Dedifferentiated amniotic fluid mesenchymal stem cell (primary cell): Measurements from ENCODE around the gene TFF2.

Experiments used
- DNase-seq: peaks from one replicate; pipeline ENCODE4 v3.0.0-alpha.2; 2016; ENCODE audit errors: extremely low spot score

TFF2 gene, protein sequence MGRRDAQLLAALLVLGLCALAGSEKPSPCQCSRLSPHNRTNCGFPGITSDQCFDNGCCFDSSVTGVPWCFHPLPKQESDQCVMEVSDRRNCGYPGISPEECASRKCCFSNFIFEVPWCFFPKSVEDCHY

DNA sequence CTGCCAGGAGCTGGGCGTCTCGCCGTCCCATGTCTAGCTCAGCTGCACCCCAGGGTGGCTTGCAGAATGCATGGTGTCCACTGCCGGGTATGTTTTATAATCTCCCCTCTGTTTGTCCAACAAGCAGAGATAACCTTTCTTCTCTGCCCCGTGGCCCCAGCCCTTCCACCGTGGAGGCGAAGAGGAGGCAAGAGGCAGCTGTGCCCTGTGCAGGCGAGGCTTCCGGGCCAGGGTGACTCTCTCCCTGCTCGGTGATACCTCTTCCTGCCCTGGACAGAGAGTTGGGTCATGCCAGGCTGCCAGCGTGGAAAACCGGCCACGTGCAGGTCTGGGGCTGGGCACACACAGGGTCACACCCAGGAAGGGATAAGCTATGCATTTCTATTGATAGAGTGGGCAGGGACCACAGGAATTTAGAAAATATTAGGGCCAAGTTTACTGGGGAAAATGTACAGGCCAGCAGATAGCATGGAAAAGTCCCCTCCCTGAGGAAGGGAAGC lies at the start of gene TFF2:
TSS of gene TFF2 (minus strand) at position 68 of the 500 bp plus-strand sequence. CDS start at position 31, 37 bp downstream.
- no peak for DNase-seq

DNA sequence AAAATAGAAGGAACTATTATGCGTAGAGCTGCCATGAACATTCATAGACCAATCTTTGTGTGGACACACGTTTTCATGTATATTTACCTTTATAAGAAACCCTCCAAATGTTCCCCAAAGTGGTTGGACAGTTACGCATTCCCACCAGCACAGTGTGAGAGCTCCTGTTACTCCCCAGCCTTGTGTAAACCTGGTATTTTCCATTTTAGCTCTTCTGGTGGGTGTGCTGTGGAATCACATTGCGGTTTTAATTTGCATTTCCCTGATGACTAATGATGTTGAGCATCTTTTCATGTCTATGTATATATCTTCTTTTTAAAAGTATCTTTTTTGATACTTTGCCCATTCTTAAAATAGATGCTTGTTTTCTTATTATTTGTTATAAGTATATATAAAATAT lies 49.7 kb upstream of the TFF2 start:
- no peak for DNase-seq

DNA sequence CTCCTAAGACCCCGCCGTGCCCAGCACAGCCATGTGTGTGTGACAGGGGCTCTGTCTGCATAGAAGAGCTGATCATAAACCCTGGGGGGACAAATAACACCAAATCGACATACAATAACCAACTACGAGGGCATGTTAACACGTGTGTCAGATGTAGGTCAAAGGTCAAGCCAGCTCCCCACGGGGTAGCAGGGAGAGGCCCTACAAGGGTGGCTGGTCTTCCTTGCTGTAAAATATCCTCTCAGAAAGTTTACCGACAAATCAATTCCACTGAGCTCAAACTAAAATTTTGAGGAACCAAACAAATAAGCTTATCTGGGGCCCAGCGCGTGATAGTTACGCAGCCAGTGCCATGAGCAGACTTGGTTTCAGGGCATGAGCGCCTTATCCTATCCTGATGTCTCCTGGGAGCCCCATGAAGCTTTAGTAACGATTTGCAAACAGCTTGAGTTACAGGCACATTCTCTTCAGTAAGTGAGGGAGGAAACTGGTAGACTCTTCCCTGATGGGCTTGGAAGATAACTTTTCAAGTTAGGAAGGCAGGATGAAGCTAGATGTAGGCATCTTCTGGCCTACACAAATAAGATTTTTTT lies 47.7 kb upstream of the TFF2 start:
- no peak for DNase-seq

DNA sequence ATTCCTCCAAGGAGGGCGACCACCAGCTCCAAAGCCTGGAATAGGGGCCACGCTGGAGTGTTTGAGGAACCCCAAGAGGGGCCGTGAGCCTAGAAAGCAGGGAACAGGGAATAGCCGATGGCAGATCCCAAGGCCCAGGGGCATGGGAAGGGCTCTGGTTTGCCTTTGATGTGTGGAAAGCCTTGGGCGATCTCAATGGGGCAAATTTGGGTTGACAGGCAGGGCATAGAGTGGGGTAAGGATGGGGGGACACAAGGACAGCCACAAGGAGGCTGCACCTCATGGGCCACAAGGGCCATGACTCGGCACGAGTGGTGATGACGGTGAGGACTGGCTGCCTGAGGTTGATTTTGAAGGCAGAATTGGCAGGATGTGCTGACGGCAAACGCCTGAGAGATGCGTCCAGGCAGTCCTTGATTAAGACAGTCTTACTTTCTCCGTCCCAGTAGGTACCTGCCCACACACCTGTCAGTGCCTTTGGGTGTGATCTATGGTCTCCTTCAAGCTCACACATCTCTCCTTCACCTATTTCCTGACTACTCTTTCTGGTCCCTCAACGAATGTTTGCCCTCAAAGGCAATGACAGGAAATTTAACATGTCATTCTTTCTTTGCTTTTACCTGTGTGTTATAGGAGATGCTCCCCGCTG lies 47.1 kb upstream of the TFF2 start:
- DNase-seq: no peak

DNA sequence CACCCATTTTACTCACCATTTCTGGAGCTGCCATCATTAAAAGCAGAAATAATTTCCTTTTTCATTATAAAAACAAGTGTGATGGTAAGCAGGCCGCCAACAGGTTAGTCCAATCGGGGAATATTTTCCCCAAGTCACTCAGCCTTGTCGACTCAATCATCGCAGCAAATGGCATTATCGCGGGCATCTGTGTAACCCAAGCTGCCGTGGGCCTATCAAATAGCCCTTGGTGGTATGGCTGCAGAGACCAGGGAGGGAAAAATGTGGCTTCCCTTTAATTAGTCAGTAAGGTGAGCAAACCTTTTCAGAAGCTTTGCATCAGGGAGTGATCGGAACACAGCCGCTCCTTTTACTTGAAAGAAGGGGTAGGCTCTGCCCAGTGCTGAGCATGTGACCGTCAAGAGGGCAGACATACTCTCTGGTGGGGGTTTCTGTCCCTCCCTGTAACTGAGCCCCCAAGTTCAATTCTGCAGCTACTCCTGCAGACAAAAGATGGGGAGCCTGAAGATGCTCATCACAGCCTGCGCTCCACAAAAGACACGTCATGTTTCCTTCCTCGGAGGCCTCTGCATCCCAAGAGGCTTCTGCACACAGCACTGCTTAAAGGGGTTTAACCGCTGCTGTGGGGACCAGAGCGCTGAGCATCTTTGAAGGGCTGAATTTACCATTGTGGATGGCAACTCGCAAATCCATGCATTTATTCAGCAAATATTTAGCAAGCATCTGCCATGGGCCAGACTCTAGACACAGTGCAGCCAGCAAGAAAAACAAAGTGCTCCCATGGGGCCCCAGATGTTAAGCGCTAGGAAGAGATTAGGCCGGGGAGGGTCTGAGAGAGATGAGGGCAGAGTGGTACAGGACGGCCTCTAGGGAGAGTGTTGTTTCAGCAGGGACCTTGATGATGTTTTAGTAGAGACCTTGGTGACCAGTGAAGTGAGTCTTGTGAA lies 46.3 kb upstream of the TFF2 start:
- DNase-seq: no peak

DNA sequence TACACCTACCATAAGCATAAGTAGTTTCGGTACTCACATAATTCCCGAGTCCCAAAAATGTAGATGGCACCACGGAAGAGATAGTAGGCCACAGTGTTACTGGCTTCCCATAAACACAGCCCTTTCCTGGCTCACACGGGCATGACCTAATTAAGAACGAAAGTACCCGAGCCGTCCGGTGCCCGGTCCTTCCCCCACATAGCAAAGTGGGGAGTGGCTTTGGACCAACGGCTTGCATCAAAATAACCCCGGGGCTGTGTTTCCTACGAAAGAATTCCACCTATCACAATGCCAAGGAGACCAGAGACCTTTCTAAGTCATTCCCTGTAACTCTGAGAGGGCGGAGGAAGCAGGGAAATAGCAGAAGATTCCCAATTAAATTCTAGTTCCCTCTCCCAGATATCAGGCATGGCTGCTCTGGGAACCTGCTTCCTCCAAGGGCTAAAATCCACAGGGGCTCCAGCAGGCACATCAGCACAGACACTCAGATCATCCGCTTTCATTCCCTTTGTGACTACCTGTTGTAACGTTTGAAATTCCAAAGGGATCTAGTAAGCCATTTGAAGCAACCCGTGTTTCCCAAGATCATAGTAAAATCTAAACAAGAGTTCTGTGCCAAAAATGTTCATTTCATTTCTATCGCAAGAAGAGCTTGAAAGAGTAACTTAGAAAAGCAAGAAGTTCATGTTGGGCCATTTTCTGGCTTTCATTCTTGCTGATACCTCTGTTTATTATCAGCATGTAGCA lies 45.3 kb upstream of the TFF2 start, which contains the start of gene TMPRSS3:
TSS of gene TMPRSS3 (minus strand) at position 148 of the 747 bp plus-strand sequence. CDS start 635 bp downstream, outside the sequence.
- DNase-seq: no peak

DNA sequence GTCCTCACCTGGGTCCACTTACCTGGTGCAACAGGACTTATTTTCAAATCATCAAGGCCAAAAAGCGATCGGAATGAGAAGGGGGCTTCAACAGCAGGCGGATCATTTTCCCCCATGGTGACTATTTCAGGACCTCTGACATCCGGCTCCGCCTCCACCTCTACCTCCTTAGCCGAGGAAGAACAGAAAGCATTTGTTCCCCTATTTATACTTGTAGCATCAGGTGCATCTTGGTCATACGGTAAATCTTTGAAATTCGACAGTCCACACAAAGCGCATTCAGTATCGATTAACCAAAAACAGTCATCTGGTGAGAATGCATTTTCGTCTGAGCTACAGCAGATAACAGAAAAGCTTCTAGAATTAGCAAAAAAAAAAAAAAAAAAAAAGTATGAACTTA lies 44.5 kb upstream of the TFF2 start:
- DNase-seq: no peak

DNA sequence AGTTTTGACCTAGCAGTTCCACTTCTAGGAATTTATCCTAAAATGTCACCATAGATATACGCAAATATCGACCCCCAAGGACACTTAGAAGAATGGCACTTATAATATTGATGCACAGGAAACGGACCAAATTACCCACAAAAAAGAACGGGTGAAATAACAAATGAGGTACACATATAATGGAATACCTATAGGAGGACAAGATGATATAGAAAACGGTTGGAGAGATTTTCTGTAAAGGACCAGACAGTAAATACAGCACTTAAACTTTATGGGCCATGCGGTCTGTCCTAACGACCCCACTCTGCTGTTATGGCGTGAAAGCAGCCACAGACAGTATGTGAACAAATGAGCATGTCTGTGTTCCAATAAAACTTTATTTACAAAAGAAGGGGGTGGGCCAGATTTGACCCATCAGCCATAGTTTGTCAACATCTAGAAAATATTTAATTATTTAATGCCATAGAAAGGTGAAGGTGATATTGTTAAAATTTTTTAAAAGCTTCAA lies 42.7 kb upstream of the TFF2 start:
- no peak for DNase-seq

DNA sequence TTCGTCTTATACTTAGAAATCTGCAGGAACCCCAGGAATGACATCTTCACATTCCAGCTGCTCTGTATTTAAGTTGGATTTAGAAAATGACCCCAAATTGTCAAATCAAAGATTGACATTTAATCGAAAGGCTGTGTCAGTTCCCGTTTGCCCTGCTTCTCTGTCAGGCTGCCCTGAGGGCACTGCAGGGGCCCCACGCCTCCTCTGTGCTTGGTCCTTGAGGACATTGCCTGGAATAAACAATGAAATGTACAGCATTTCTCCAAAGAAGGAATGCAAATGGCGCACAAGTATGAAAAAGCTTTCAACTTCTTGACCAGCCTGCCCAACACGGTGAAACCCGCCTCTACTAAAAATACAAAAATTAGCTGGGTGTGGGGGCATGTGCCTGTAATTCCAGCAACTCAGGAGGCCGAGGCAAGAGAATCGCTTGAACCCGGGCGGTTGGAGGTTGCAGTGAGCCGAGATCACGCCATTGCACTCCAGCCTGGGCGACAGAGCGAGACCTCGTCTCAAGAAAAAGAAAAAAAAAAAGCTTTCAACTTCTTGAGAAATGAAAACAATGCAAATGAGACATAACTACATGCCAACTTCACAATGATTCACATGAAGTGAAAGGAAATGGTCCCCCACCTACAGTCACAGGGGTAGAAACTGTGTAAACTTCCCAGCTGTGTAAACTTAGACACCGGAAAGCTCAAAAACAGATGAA lies 42.1 kb upstream of the TFF2 start:
- no peak for DNase-seq

DNA sequence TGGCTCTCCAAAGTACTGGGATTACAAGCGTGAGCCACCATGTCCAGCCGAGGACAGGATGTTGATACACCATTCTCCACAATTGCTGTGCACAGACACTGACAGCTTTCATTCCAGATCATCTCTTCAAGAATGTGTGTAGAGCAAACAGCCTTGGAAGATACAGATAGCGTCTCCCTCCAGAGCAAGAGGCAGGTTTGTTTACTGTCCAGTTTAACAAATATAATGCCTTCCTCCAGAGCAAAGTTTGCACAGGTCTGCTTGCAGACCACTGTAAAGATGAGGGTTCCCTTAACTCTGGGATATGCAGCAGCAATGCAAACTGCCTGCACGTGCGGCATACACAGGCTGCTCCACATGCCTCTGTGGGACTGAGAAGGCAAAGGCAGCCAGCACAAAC lies 40.5 kb upstream of the TFF2 start:
- no peak for DNase-seq

DNA sequence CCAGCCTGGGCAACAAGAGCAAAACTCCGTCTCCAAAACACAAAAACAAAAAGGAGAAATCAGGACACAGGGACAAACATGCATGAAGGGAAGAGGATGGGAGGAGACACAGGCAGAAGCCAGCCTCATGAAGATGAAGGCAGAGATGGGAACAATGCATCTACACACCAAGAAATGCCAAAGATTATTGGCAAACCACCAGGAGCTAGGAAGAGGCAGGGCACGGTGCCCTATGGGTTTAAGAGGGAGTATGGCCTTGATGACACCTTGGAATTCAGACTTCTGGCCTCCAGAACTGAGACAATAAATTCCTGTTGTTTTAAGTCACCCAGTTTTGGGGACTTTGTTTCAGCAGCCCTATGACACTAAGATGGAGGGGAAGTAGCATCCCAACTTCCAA lies 39.9 kb upstream of the TFF2 start:
- DNase-seq: no peak

DNA sequence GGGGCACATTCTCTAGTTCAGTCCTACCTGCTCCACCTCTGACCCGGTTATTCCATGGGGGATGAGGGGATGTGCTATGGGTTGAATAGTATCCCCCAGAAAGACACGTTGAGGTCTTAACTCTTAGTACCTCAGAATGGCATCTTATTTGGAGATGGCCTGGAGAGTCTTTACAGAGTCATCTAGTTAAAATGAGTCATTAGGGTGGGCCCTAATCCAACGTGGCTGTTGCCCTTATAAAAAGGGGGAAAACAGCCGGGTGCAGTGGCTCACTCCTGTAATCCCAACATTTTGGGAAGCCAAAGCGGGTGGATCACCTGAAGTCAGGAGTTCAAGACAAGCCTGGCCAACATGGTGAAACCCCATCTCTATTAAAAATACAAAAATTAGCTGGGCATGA lies 39.4 kb upstream of the TFF2 start:
- DNase-seq: no peak

DNA sequence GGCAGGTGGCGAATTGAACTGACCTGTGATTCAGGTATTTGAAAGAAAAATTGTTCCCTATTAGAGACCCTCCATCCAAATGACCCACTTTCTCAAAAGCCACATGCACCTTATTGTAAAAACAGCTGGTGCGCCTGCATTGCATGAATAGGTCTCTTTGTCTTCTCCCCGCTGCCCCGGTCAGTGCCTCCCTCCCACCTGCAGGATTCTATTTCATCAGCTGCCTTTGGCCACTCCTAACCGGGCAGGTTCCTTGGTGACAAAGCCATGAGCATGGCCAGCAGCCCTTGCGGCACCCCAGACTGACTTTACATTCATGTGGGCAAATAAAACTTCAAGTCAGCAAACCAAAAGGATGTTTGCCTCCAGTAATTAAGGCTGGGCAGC lies 38.6 kb upstream of the TFF2 start:
- DNase-seq: no peak

DNA sequence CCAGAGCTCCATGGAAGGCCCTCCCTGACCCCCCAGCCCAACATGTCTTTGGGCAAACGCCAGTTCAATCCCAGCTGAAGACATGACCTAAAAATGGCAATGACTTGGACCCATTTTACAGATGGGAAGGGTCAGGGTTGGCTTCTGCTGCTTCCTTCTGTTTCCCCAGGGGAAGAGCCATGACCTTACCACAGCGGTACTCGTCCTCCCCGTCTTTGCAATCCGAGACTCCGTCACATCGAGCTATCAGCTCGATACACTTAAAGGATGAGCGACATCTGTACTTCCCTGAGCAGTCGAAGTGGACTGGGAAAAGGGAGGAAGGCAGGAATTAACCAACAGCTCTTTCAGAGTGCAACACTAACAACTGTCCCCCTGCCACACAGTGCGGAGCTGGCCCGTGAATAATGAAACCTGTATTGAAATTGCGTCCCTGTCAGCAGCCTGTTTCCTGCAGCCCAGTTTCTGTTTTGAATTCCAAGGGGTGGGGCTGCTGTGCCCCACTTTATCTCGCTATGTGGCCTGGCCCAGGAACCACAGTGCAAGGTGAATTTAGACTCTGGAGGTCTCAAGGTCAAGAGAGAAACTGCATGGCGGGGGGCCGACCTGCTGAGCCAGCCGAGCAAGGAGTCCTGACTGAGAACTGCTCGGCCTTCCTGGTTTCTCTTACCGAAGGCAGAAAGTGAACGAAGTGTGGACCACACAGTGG lies 38.1 kb upstream of the TFF2 start:
- DNase-seq: no peak

DNA sequence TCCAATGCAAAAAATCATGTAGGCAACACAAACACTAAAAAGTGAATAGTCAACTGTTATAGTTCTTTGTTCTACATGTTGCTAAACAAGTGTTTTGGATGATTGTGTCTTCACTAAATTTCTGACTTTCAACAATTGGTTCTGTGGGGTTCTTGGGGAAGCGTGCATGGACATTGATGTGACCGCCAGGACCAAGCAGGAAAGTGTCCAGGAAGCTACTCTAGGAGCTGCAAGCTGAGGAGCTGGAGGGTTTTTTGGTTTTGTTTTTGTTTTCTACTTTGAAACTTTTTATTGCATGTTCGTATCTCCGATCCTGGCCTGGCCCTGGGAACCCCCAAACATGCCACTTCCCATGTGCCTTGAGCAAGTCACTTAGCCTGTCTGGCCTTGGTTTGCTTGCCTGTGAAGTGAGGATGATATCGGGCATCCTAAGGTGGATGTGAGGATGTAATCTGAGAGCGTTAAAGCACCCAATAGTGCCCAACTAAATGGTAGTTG lies 37.1 kb upstream of the TFF2 start:
- no peak for DNase-seq

DNA sequence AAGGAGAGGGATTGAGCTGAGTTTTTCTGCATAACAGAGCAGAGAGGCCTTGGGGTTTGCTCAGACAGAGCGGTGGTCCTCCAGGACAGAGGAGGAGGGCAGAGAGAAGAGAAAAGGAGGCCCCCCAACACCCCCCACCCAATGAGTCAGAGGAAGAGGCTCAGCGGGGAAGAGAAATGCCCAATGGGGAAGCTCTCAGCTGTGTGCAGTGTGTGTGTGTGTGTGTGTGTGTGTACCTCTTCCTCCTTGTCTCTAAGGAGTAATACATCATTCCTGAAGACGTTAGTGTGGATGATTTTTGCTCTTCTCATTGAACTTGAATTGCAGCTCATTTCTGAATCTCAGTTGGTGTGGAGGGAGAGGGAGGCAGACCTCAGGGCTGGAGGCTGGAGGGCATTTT lies 36.4 kb upstream of the TFF2 start:
- DNase-seq: no peak

DNA sequence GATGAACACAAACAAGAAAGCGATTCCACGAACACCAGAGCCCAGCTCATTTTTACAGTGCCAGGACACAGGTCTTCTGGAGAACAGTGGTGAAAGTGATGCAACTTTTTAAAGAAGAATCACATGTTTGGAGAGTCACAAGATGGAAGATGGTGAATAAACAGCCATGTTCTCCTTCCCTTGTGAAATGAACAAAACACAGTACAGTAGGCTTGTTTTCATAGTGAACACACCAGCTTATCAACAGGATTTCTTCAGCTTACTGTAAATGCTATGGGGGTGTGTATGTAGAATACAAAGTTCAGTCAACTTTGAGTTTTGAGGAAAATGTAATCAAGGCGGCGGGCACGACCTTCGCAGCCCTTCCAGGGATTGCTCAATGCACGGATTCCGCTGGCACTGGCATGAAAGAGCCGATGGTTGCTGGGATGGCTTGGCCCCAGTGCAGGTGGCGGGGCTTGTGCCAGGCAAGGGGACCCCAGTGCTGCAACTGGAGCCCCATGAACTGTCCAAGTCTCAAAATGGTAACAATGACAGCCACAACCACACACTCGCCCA lies 35.3 kb upstream of the TFF2 start:
- no peak for DNase-seq

DNA sequence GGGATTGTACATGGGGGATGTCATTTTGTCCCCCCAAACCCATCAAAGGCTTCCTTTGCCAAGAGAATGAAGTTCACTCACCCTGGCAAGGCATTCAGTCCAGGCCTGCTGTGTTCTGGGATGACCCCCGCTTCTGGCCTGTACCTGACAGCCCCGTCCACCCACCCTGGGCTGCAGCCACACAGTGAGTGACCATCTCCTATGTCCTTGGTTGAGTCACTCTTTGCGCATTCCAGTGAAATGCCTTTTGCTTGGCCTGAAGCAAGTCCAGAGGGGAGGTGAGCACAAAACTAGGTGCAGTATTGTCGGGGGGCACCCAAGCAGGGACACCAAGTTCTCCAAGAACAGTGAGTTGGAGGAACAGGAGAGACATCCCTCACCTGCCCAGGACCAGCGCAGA lies 34.8 kb upstream of the TFF2 start:
- DNase-seq: no peak

DNA sequence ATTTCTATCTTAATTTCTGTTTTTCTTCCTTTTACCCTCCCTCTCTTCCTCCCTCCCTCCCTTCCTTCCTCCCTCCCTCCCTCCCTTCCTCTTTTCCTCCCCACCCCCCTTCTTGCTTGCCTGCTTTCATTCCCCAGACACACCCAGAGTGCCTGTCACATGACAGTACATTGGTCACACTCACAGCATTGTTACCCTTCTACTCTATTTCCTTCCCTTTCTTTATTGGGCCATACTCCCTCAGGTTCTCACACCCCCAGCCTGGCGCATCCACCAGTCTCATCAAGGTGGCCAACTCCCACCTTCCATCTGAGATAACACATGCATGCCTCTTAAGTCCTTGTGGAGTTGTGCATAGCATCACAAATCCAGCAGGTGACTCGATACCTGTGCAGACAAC lies 34.2 kb upstream of the TFF2 start:
- DNase-seq: no peak
